Fibroblast of pulmonary artery (primary cell): Measurements from ENCODE around the gene KRT23.

ENCODE experiments used
- DNase-seq: peaks from one replicate; pipeline ENCODE4 v3.0.0-alpha.2; 2010; ENCODE audit warnings: low read depth
- H3K4me3 ChIP-seq: replicated peaks from 2 replicates; pipeline ENCODE4 v1.5.1; 2011; ENCODE audit warnings: low read depth, mild to moderate bottlenecking, control low read depth, low read length, moderate library complexity
- CTCF ChIP-seq: IDR thresholded peaks from 2 replicates; pipeline ENCODE4 v1.5.1; 2011; ENCODE audit warnings: mild to moderate bottlenecking, control low read depth, low read length, inconsistent platforms; ENCODE audit errors: missing control alignments

Gene KRT23

GRCh38 chr17:40937384-40937819 is at the start of gene KRT23:
Gene KRT23, minus strand, starts transcription at chr17:40937646. Its CDS starts 1,043 bp downstream, at chr17:40936603.
- DNase-seq = no peak
- no peak within 1 kb of the TSS for H3K4me3 ChIP-seq
- no peak for TF ChIP-seq CTCF

GRCh38 chr17:40986920-40987319 is 49.5 kb upstream of the KRT23 start:
- no peak for DNase-seq
- TF ChIP-seq CTCF = no peak
- no peak overlapping the region for H3K4me3 ChIP-seq

GRCh38 chr17:40984226-40984625 is 46.8 kb upstream of the KRT23 start, which contains the start of gene KRT40:
Gene KRT40, minus strand, starts transcription at chr17:40984326. Its CDS starts 53 bp downstream, at chr17:40984273.
- DNase-seq = no peak
- H3K4me3 ChIP-seq = no peak within 1 kb of the TSS
- no peak for TF ChIP-seq CTCF

GRCh38 chr17:40981115-40981514 is 43.7 kb upstream of the KRT23 start:
- no peak for TF ChIP-seq CTCF
- no peak overlapping the region for H3K4me3 ChIP-seq
- DNase-seq = no peak

GRCh38 chr17:40980596-40980995 is 43.1 kb upstream of the KRT23 start:
- DNase-seq = peak; percentile 1
- TF ChIP-seq CTCF = no peak
- no peak overlapping the region for H3K4me3 ChIP-seq

GRCh38 chr17:40980117-40980516 is 42.7 kb upstream of the KRT23 start:
- no peak for DNase-seq
- TF ChIP-seq CTCF = no peak
- H3K4me3 ChIP-seq = no peak overlapping the region

- TF ChIP-seq CTCF = no peak
- H3K4me3 ChIP-seq = no peak overlapping the region
- DNase-seq = no peak
These were observed 41.2 kb upstream of the KRT23 start for GRCh38 chr17:40978575-40979151.
